Osteoblast (primary cell): Measurements from ENCODE around the gene HAVCR2. TPM values are rescaled to one million over a fixed set of nuclear protein-coding genes. Genes with fewer than 3 reads are reported as not detected.

Experiments used
- DNase-seq: peaks from one replicate; pipeline ENCODE4 v3.0.0; 2011; ENCODE audit warnings: low spot score, mixed read lengths; ENCODE audit not compliant: insufficient read length; ENCODE audit errors: missing footprints
- H2AFZ ChIP-seq: 2 replicates; pipeline ENCODE4 v1.6.0; 2011; ENCODE audit warnings: mild to moderate bottlenecking, low read length
- H3K27ac ChIP-seq: 2 replicates; pipeline ENCODE4 v1.5.1; 2011; ENCODE audit warnings: mild to moderate bottlenecking, low read depth, low read length, moderate library complexity
- H3K27me3 ChIP-seq: 2 replicates; pipeline ENCODE4 v1.6.0; 2012; ENCODE audit warnings: mild to moderate bottlenecking, control low read depth, inconsistent platforms, low read length, moderate library complexity; ENCODE audit not compliant: insufficient read depth
- H3K36me3 ChIP-seq: 2 replicates; pipeline ENCODE4 v1.5.1; 2011; ENCODE audit warnings: mild to moderate bottlenecking, low read length, control low read depth, moderate library complexity; ENCODE audit not compliant: insufficient read depth
- H3K4me1 ChIP-seq: 2 replicates; pipeline ENCODE4 v1.5.1; 2011; ENCODE audit warnings: mild to moderate bottlenecking, low read length, control low read depth, moderate library complexity; ENCODE audit not compliant: insufficient read depth
- H3K4me2 ChIP-seq: 2 replicates; pipeline ENCODE4 v1.6.0; 2011; ENCODE audit warnings: mild to moderate bottlenecking, low read length; ENCODE audit not compliant: insufficient read depth
- H3K4me3 ChIP-seq: fragments of 200-600 bp; sonication (generic); 3 replicates; pipeline ENCODE4 v1.5.1; 2012; ENCODE audit warnings: mild to moderate bottlenecking, low read length, inconsistent platforms; ENCODE audit not compliant: insufficient read depth
- H3K79me2 ChIP-seq: 2 replicates; pipeline ENCODE4 v1.6.0; 2012; ENCODE audit warnings: mild to moderate bottlenecking, low read length, control low read depth, inconsistent platforms; ENCODE audit not compliant: insufficient read depth
- H3K9me3 ChIP-seq: 2 replicates; pipeline ENCODE4 v1.5.1; 2011; ENCODE audit warnings: low read depth, low read length, control low read depth
- H4K20me1 ChIP-seq: 2 replicates; pipeline ENCODE4 v1.6.0; 2012; ENCODE audit warnings: mild to moderate bottlenecking, low read length, control low read depth; ENCODE audit not compliant: insufficient read depth
- total RNA-seq: library from RNA; depleted of rRNA; stranded (reverse); fragments of >200 nt; gene quantifications from 2 replicates; pipeline ENCODE4 v1.2.3, GENCODE V29; 2012
- TF ChIP-seq, protein P1 (sequence below): IDR thresholded peaks from 2 replicates; pipeline ENCODE4 v1.5.1; 2011; ENCODE audit warnings: mild to moderate bottlenecking, low read depth, low read length, moderate library complexity; ENCODE audit errors: extremely low read depth

HAVCR2 gene
- total RNA-seq, 1 donor, result 0.72 TPM

DNA sequence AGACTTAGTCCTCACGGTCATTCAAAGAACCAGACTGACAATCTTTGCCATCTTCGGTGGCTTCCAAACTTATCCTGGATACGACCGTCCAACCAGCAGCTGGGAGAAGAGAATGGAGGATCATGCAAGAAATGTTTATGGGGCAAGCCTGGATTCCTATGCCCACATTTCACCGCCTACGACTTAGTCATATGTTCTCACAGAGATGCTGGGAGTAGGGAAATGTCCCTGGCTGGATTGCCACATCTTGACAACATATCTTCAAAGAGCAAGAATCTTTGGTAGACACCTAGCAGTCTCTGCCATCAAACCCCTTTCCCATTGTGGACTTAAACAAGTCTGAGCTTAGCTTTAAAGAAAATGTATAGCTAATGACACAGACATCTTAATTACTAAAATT is 28.8 kb upstream of the HAVCR2 start:
- Histone ChIP-seq H4K20me1 (peaks cover 10% of the 10 kb centered on the region), H3K27me3 (no peaks in the 10 kb centered on the region), H3K36me3 (peaks cover 15% of the 10 kb centered on the region), H3K4me1 (peaks cover 4% of the 10 kb centered on the region), H3K27ac (no peak overlapping the region), H2AFZ (no peak overlapping the region), H3K4me3 (no peak overlapping the region), H3K9me3 (no peaks in the 10 kb centered on the region), H3K4me2 (no peak overlapping the region), H3K79me2 (peaks cover 41% of the 10 kb centered on the region)
- no peak for DNase-seq
- TF ChIP-seq, protein P1, sequence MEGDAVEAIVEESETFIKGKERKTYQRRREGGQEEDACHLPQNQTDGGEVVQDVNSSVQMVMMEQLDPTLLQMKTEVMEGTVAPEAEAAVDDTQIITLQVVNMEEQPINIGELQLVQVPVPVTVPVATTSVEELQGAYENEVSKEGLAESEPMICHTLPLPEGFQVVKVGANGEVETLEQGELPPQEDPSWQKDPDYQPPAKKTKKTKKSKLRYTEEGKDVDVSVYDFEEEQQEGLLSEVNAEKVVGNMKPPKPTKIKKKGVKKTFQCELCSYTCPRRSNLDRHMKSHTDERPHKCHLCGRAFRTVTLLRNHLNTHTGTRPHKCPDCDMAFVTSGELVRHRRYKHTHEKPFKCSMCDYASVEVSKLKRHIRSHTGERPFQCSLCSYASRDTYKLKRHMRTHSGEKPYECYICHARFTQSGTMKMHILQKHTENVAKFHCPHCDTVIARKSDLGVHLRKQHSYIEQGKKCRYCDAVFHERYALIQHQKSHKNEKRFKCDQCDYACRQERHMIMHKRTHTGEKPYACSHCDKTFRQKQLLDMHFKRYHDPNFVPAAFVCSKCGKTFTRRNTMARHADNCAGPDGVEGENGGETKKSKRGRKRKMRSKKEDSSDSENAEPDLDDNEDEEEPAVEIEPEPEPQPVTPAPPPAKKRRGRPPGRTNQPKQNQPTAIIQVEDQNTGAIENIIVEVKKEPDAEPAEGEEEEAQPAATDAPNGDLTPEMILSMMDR, result no peak

DNA sequence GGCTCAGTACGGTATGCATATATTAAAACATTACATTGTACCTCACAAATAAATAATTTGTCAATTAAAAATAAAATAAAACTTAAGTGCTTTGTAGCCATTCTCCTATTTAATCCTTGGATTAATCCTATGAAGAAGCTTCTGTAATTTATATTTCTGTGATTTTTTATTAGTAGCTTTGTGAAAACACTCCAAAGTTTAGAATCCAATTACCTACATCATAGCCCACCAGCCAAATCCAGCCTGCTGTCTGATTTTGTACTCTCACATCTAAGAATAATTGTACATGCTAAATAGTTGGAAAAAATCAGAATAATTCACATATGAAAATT is 23.4 kb upstream of the HAVCR2 start:
- H4K20me1 ChIP-seq, result peaks cover 5% of the 10 kb centered on the region
- no peak for DNase-seq
- TF ChIP-seq, protein P1, result no peak
- no peak overlapping the region for H2AFZ ChIP-seq
- H3K4me2 ChIP-seq, result no peak overlapping the region
- H3K4me3 ChIP-seq, result no peak overlapping the region
- H3K79me2 ChIP-seq, result no peaks in the 10 kb centered on the region
- no peaks in the 10 kb centered on the region for H3K4me1 ChIP-seq
- no peaks in the 10 kb centered on the region for H3K9me3 ChIP-seq
- H3K27ac ChIP-seq, result no peak overlapping the region
- H3K27me3 ChIP-seq, result no peaks in the 10 kb centered on the region
- peaks cover 2% of the 10 kb centered on the region for H3K36me3 ChIP-seq

DNA sequence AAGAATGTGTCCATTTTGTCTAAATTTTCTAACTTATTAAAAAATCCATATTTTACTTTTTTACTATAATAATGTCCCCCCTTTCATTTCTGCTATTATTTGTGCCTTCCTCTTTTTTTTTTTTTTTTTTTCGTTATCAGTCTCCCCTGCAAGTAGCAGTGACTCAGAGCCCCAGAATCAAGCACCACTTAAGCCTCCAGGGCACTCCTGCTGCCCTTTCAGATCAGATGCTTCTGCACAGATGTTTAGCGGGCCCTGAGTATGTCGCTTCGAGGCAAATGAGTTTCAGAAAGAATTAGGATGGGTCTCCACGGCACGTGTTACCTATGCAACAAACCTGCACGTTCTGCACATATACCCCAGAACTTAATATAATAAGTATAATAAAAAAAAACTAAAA is 22.1 kb upstream of the HAVCR2 start:
- H3K4me2 ChIP-seq, result no peak overlapping the region
- no peaks in the 10 kb centered on the region for H3K4me1 ChIP-seq
- no peaks in the 10 kb centered on the region for H3K79me2 ChIP-seq
- TF ChIP-seq, protein P1, result no peak
- DNase-seq, result no peak
- H2AFZ ChIP-seq, result no peak overlapping the region
- no peaks in the 10 kb centered on the region for H3K27me3 ChIP-seq
- no peaks in the 10 kb centered on the region for H3K9me3 ChIP-seq
- H3K36me3 ChIP-seq, result no peaks in the 10 kb centered on the region
- H4K20me1 ChIP-seq, result peaks cover 4% of the 10 kb centered on the region
- no peak overlapping the region for H3K4me3 ChIP-seq
- H3K27ac ChIP-seq, result no peak overlapping the region

DNA sequence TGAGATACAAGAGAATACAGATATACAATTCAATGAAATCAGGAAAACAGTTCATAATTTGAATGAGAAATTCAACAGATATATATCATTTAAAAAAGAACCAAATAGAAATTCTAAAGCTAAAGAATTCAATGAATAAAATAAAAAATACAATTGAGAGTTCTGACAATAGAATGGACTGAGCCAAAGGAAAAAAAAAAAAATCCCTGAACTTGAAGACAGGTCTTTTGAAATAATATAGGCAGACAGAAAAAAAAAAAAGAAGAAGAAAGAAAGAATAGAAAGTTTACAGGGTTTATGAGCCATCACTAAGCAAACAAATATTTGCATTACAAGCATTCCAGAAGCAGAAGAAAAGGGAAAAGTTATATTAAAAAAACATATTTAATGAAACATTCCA is 12.9 kb upstream of the HAVCR2 start:
- H3K4me1 ChIP-seq, result no peaks in the 10 kb centered on the region
- TF ChIP-seq, protein P1, result no peak
- DNase-seq, result no peak
- H2AFZ ChIP-seq, result no peak overlapping the region
- H3K79me2 ChIP-seq, result no peaks in the 10 kb centered on the region
- no peaks in the 10 kb centered on the region for H3K27me3 ChIP-seq
- no peaks in the 10 kb centered on the region for H4K20me1 ChIP-seq
- H3K4me2 ChIP-seq, result no peak overlapping the region
- no peaks in the 10 kb centered on the region for H3K9me3 ChIP-seq
- no peaks in the 10 kb centered on the region for H3K36me3 ChIP-seq
- no peak overlapping the region for H3K4me3 ChIP-seq
- H3K27ac ChIP-seq, result no peak overlapping the region
